HuH-7.5 (cell line): ENCODE results near the gene FARS2.

ENCODE experiments used
- DNase-seq: peaks from one replicate; pipeline ENCODE4 v3.0.0; 2011; ENCODE audit warnings: low spot score

Gene FARS2

GRCh38 chr6:5468586-5468985, 207.3 kb downstream of the FARS2 start:
- no peak for DNase-seq

GRCh38 chr6:5469101-5469846, 208.0 kb downstream of the FARS2 start:
- DNase-seq = no peak

GRCh38 chr6:5471044-5471443, 209.7 kb downstream of the FARS2 start:
- DNase-seq = peak; percentile 31

- DNase-seq = no peak
These were observed 210.5 kb downstream of the FARS2 start for GRCh38 chr6:5471637-5472398.

- DNase-seq = no peak
These were observed 211.3 kb downstream of the FARS2 start for GRCh38 chr6:5472571-5472970.

GRCh38 chr6:5475779-5476178, 214.5 kb downstream of the FARS2 start:
- no peak for DNase-seq

- DNase-seq = no peak
These were observed 217.1 kb downstream of the FARS2 start for GRCh38 chr6:5478380-5478779.

GRCh38 chr6:5481033-5481432, 219.7 kb downstream of the FARS2 start:
- DNase-seq = no peak

GRCh38 chr6:5481750-5482149, 220.4 kb downstream of the FARS2 start:
- no peak for DNase-seq

- DNase-seq = no peak
These were observed 221.3 kb downstream of the FARS2 start for GRCh38 chr6:5482619-5483018.

- no peak for DNase-seq
These were observed 223.4 kb downstream of the FARS2 start for GRCh38 chr6:5484692-5485091.

- DNase-seq = no peak
These were observed 224.9 kb downstream of the FARS2 start for GRCh38 chr6:5486214-5486613.

- no peak for DNase-seq
These were observed 229.3 kb downstream of the FARS2 start for GRCh38 chr6:5490501-5491069.

GRCh38 chr6:5492356-5492755, 231.0 kb downstream of the FARS2 start:
- DNase-seq = no peak

GRCh38 chr6:5493806-5494205, 232.5 kb downstream of the FARS2 start:
- DNase-seq = no peak

- no peak for DNase-seq
These were observed 236.7 kb downstream of the FARS2 start for GRCh38 chr6:5497896-5498578.

- DNase-seq = no peak
These were observed 237.2 kb downstream of the FARS2 start for GRCh38 chr6:5498579-5498899.

- no peak for DNase-seq
These were observed 238.5 kb downstream of the FARS2 start for GRCh38 chr6:5499644-5500306.

- DNase-seq = no peak
These were observed 240.5 kb downstream of the FARS2 start for GRCh38 chr6:5501837-5502236.

- DNase-seq = no peak
These were observed 242.8 kb downstream of the FARS2 start for GRCh38 chr6:5504078-5504477.

- no peak for DNase-seq
These were observed 244.8 kb downstream of the FARS2 start for GRCh38 chr6:5506149-5506548.

- no peak for DNase-seq
These were observed 245.3 kb downstream of the FARS2 start for GRCh38 chr6:5506597-5506996.
